Astrocyte (in vitro differentiated cells and primary cell): ENCODE data around the gene TMED8.

ENCODE experiments used
- CTCF ChIP-seq: IDR thresholded peaks from 2 replicates; pipeline ENCODE4 v1.5.1; 2011; ENCODE audit warnings: low read depth, mild to moderate bottlenecking, inconsistent platforms, low read length, moderate library complexity; ENCODE audit not compliant: insufficient read depth
- EZH2 ChIP-seq: IDR thresholded peaks from 2 replicates; pipeline ENCODE4 v1.6.1; 2012; ENCODE audit warnings: mild to moderate bottlenecking, low read length, inconsistent platforms; ENCODE audit not compliant: insufficient read depth

- TF ChIP-seq EZH2 (no peak), CTCF (no peak)
Measured at GRCh38 chr14:77424862-77425261, 48.0 kb upstream of the TMED8 start.
